ENCODE data around the gene MAP3K8.

DNA sequence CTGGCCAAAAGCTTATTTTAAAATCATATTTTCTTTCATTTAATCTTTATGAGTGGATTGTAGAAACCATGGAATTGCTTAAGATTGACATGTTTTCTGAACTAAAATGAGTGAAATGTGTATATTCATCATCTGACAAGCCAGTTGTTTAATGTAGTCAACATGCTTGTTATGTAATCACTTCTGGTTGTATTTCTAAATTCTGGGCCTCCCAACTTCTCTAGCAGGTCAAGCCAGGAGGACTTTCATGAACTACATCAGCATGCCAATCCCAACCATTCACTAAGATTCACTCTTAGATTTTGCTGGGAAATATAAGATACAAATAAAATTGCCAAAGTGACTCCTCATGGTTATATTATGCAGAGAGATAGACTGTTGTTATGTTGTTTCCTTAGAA, 21.1 kb upstream of the MAP3K8 start:
- TF ChIP-seq, protein P1, sequence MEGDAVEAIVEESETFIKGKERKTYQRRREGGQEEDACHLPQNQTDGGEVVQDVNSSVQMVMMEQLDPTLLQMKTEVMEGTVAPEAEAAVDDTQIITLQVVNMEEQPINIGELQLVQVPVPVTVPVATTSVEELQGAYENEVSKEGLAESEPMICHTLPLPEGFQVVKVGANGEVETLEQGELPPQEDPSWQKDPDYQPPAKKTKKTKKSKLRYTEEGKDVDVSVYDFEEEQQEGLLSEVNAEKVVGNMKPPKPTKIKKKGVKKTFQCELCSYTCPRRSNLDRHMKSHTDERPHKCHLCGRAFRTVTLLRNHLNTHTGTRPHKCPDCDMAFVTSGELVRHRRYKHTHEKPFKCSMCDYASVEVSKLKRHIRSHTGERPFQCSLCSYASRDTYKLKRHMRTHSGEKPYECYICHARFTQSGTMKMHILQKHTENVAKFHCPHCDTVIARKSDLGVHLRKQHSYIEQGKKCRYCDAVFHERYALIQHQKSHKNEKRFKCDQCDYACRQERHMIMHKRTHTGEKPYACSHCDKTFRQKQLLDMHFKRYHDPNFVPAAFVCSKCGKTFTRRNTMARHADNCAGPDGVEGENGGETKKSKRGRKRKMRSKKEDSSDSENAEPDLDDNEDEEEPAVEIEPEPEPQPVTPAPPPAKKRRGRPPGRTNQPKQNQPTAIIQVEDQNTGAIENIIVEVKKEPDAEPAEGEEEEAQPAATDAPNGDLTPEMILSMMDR (conservative IDR thresholded peaks at IDR 0.05): no peak
- TF ChIP-seq ZFX (IDR thresholded peaks at IDR 0.05): no peak
